Activated T-cell treated with anti-CD3 and anti-CD28 coated beads, Interleukin-2, amount 50 U/mL, for 24 hours (primary cell): ENCODE measurements around the gene CCDC88B.

ENCODE experiments used
- DNase-seq: peaks from one replicate; pipeline ENCODE4 v3.0.0-alpha.2; 2020
- H3K27ac Mint-ChIP-seq: 2 replicates; pipeline ENCODE4 v1.8.0; 2020; ENCODE audit warnings: mild to moderate bottlenecking, mixed read lengths
- H3K27me3 Mint-ChIP-seq: 2 replicates; pipeline ENCODE4 v1.8.0; 2020; ENCODE audit warnings: mixed read lengths
- H3K36me3 Mint-ChIP-seq: 2 replicates; pipeline ENCODE4 v1.8.0; 2020; ENCODE audit warnings: low read depth, mixed read lengths
- H3K4me1 Mint-ChIP-seq: 2 replicates; pipeline ENCODE4 v1.8.0; 2020; ENCODE audit warnings: low read depth, mixed read lengths
- H3K4me3 Mint-ChIP-seq: 2 replicates; pipeline ENCODE4 v1.8.0; 2020; ENCODE audit warnings: mild to moderate bottlenecking, moderate library complexity, mixed read lengths
- H3K9me3 Mint-ChIP-seq: 2 replicates; pipeline ENCODE4 v1.8.0; 2020; ENCODE audit warnings: mixed read lengths

CCDC88B gene

GRCh38 chr11:64339754-64340408, at the start of gene CCDC88B:
Gene CCDC88B, plus strand, starts transcription at chr11:64340204. Its CDS starts 63 bp downstream, at chr11:64340267.
- Mint-ChIP-seq H3K4me1 (peaks cover 53% of the 10 kb centered on the region), H3K27ac (peak within 1 kb of the TSS; percentile 89), H3K36me3 (peaks cover 64% of the 10 kb centered on the region), H3K27me3 (no peaks in the 10 kb centered on the region), H3K4me3 (peak within 1 kb of the TSS; percentile 91), H3K9me3 (no peaks in the 10 kb centered on the region)
- peak; percentile 86 for DNase-seq

DNA sequence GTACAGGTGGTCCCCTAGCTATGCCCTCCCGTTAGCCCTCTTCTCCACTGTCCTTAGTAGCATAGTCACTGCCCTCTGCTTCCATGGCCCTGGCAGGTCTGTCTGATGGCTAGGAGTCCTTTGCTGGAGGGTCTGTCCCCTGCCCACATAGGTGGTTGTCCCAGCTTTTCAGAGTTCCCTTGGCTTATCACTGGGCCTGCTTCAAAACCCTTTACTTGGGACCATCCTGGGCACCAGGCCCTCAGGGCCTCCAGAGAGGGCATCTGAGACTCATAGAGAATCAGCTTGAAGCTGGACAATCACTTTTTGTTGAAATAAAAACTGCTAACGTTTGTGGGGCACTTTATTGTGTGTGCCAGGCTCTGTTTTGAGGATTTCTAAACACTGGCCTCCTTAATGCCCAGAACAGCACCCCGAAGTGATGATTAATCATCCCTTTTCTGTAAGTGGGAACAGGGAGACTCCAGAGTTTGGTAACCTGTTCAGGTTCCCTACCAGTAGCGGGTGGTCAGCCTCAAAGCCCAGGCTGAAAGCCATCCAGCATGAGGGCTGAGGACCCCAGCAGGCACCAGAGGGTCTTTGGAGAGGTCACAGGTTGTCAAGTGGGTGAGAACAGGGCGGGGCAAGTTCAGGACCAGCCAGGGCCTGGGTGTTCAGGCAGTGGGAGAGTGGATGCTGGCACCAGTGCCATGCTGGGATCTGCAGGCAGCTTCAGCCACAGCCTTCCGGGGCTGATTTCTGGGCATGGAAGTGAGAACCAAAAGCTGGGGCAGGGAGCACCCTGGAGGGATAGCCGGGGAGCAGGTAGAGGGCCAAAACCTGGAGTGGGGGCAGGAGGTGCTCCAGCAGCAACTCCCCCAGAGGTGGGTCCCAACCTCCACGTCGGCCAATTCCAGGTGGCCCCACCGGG, 49.4 kb upstream of the CCDC88B start:
- H3K4me1 Mint-ChIP-seq, result peaks cover 13% of the 10 kb centered on the region
- H3K27me3 Mint-ChIP-seq, result peaks cover 43% of the 10 kb centered on the region
- H3K4me3 Mint-ChIP-seq, result no peak overlapping the region
- H3K27ac Mint-ChIP-seq, result no peak overlapping the region
- H3K9me3 Mint-ChIP-seq, result no peaks in the 10 kb centered on the region
- no peaks in the 10 kb centered on the region for H3K36me3 Mint-ChIP-seq
- no peak for DNase-seq

DNA sequence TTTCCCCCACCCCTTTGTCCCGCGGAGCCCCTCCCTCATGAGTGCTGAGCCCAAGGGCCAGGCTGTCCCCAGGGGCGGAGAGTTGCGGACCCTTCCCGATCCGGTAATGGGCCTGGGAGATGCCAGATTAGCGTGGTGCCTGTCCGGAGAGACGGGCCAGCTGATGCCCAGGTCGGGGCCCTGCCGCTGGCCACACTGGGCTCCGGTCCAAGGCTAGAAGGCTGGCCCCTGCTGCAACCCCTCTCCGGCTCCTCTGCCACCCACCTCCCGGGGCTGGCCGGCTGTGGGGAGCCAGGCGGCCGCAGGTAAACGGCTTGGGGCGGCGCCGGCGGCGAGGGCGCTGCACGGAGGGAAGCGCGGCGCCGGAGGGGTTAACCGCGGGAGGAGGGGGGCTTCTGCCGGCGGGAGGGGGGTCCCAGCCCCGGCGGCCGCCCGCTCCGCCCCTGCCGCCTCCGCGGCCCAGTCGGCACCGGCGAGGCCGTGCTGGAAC, 48.7 kb upstream of the CCDC88B start, which contains the start of gene KCNK4:
Gene KCNK4 (plus strand): TSS at position 41 of the 490 bp plus-strand sequence. CDS start 1,717 bp downstream, outside the sequence.
- H3K4me1 Mint-ChIP-seq, result peaks cover 11% of the 10 kb centered on the region
- H3K27me3 Mint-ChIP-seq, result peaks cover 50% of the 10 kb centered on the region
- no peak within 1 kb of the TSS for H3K4me3 Mint-ChIP-seq
- no peak for DNase-seq
- H3K36me3 Mint-ChIP-seq, result no peaks in the 10 kb centered on the region
- H3K9me3 Mint-ChIP-seq, result no peaks in the 10 kb centered on the region
- no peak within 1 kb of the TSS for H3K27ac Mint-ChIP-seq

DNA sequence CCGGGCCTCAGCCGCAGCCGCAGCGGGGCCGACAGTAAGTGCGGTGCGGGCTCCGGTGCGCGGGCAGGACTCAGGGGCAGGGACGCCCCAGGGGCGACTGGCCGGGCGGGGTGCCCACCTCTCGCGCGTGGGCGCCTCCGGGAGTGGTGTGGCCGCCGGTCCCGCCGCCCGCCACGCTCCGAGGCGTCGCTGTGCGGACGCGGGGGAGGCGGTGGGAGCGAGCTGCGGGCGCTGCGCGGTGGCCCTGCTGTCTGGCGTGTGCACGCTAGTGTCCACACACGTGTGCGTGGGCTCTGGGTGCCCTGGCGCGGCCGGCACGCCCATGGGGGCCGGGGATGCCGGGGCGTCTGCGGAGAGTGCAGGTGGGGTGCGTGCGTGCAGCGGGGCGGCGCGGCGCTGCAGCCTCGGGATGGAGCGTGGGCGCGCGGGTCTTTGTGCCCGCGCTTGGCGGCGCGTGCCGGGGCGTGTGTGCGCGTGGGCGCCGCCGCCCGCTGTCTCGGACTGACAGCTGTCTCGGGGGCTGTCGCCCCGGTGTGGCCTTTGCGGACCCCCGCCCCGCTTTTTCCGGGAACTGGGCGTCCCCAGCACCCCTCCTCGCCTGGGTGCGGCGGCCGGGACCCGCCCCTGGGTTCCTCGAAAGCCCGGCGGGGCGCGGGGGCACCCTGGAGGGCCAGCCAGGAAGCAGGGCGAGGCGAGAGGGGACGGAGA, 48.1 kb upstream of the CCDC88B start:
- DNase-seq, result peak; percentile 46
- peaks cover 56% of the 10 kb centered on the region for H3K27me3 Mint-ChIP-seq

GRCh38 chr11:64292460-64293254, 47.3 kb upstream of the CCDC88B start:
- H3K27ac Mint-ChIP-seq, result no peak overlapping the region
- DNase-seq, result no peak
- no peaks in the 10 kb centered on the region for H3K9me3 Mint-ChIP-seq
- H3K36me3 Mint-ChIP-seq, result no peaks in the 10 kb centered on the region
- H3K4me1 Mint-ChIP-seq, result peaks cover 7% of the 10 kb centered on the region
- H3K4me3 Mint-ChIP-seq, result peak overlapping the region; percentile 47
- peaks cover 63% of the 10 kb centered on the region for H3K27me3 Mint-ChIP-seq

More for the DNA sequence above, 48.1 kb upstream of the CCDC88B start:
- Mint-ChIP-seq H3K4me3 (peak overlapping the region; percentile 47), H3K9me3 (no peaks in the 10 kb centered on the region), H3K4me1 (peaks cover 5% of the 10 kb centered on the region), H3K27ac (no peak overlapping the region), H3K36me3 (no peaks in the 10 kb centered on the region)

GRCh38 chr11:64294774-64295173, 45.2 kb upstream of the CCDC88B start:
- no peak overlapping the region for H3K27ac Mint-ChIP-seq
- H3K27me3 Mint-ChIP-seq, result peaks cover 84% of the 10 kb centered on the region
- H3K36me3 Mint-ChIP-seq, result no peaks in the 10 kb centered on the region
- no peak for DNase-seq
- peaks cover 12% of the 10 kb centered on the region for H3K4me1 Mint-ChIP-seq
- no peaks in the 10 kb centered on the region for H3K9me3 Mint-ChIP-seq
- no peak overlapping the region for H3K4me3 Mint-ChIP-seq

DNA sequence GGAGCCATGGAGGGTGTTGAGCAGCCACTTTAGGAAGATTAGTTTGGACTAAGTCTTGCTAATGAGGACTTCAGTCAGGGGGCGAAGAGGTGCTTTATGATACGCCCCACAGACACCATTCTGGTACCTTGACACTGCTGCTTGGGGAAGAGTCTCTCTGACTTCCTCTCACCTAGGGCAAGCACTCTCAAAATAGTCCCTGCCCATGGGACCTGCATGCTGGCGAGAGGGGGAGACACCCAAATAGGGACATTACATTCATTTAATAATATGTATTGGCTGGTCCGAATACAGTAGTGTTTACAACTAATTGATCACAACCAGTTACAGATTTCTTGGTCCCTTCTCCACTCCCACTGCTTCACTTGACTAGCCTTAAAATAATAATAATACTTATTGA, 44.2 kb upstream of the CCDC88B start:
- H3K27me3 Mint-ChIP-seq, result peaks cover 88% of the 10 kb centered on the region
- no peaks in the 10 kb centered on the region for H3K36me3 Mint-ChIP-seq
- H3K4me1 Mint-ChIP-seq, result peaks cover 19% of the 10 kb centered on the region
- no peaks in the 10 kb centered on the region for H3K9me3 Mint-ChIP-seq
- no peak overlapping the region for H3K27ac Mint-ChIP-seq
- no peak overlapping the region for H3K4me3 Mint-ChIP-seq
- no peak for DNase-seq

- Mint-ChIP-seq H3K9me3 (no peaks in the 10 kb centered on the region), H3K4me1 (peaks cover 22% of the 10 kb centered on the region), H3K27ac (no peak overlapping the region), H3K36me3 (no peaks in the 10 kb centered on the region), H3K4me3 (no peak overlapping the region), H3K27me3 (peaks cover 87% of the 10 kb centered on the region)
- DNase-seq, result no peak
These were observed 43.8 kb upstream of the CCDC88B start for GRCh38 chr11:64296236-64296635.

DNA sequence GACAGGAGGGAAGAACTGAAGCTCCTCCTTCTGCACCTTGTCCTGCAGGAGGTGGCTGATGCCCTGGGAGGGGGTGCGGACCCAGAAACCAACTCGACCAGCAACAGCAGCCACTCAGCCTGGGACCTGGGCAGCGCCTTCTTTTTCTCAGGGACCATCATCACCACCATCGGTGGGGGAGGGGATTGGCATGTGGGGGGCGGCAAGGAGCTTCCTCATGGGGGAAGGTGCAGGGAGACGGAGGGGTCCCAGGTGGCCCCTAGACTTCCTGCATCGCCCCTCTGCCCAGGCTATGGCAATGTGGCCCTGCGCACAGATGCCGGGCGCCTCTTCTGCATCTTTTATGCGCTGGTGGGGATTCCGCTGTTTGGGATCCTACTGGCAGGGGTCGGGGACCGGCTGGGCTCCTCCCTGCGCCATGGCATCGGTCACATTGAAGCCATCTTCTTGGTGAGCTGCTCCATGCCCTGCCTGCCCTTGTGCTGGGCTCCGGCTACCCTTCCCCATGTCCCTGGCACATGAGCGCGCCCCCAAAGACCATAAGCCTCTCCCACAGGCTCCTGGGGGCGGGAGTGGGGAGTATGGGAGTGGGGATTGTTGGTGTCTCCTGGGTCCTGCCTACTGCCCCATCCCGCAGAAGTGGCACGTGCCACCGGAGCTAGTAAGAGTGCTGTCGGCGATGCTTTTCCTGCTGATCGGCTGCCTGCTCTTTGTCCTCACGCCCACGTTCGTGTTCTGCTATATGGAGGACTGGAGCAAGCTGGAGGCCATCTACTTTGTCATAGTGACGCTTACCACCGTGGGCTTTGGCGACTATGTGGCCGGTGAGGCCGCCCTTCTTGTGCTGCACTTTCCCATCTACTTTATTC, 42.9 kb upstream of the CCDC88B start:
- no peak for DNase-seq
- Mint-ChIP-seq H3K27ac (no peak overlapping the region), H3K4me3 (no peak overlapping the region), H3K9me3 (no peaks in the 10 kb centered on the region), H3K36me3 (no peaks in the 10 kb centered on the region), H3K4me1 (peaks cover 22% of the 10 kb centered on the region), H3K27me3 (peaks cover 92% of the 10 kb centered on the region)

DNA sequence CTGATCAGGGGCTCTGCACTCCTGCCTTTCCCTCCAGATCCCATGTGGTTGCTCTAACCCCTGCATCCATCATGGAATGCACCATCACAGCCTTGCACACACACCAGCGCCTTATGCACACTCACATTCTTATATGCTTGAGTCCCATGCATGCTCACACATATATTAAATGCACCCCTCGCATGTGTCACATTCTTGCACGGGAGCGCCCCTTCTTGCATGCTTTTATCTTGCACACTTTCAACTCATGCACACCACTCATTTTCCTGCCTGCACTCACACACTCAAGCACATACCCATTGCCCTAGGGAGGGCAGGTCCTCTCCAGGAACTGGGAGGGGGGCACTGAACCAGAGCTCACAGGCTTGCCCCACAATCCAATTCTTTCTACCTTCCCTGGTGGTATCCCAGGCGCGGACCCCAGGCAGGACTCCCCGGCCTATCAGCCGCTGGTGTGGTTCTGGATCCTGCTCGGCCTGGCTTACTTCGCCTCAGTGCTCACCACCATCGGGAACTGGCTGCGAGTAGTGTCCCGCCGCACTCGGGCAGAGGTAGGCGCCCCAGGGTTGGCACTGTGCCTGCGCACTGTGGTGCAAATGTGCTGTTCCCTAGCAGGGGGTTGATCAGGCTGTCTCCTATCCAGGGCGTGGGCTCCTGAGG, 42.2 kb upstream of the CCDC88B start:
- Mint-ChIP-seq H3K4me1 (peaks cover 22% of the 10 kb centered on the region), H3K9me3 (no peaks in the 10 kb centered on the region), H3K27me3 (peaks cover 87% of the 10 kb centered on the region), H3K4me3 (no peak overlapping the region), H3K27ac (no peak overlapping the region), H3K36me3 (no peaks in the 10 kb centered on the region)
- no peak for DNase-seq

DNA sequence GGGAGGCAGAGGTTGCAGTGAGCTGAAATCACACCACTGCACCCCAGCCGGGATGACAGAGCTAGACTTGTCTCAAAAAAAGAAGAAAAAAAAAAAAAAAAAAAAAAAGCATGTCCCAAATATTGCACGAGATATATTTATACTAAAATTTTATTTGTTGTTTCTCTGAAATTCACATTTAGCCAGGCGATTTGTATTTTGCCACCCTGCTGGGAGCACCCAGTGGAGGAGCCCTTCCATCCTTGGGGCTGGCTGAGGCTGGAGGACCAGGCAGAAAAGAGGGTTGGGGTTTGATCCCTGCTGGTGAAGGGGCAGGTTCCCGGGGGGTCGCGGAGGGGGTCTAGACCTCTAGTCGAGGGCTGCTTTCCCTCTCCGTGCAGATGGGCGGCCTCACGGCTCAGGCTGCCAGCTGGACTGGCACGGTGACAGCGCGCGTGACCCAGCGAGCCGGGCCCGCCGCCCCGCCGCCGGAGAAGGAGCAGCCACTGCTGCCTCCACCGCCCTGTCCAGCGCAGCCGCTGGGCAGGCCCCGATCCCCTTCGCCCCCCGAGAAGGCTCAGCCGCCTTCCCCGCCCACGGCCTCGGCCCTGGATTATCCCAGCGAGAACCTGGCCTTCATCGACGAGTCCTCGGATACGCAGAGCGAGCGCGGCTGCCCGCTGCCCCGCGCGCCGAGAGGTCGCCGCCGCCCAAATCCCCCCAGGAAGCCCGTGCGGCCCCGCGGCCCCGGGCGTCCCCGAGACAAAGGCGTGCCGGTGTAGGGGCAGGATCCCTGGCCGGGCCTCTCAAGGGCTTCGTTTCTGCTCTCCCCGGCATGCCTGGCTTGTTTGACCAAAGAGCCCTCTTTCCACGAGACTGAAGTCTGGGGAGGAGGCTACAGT, 40.8 kb upstream of the CCDC88B start:
- peak overlapping the region; percentile 54 for H3K4me3 Mint-ChIP-seq
- H3K36me3 Mint-ChIP-seq, result no peaks in the 10 kb centered on the region
- no peak for DNase-seq
- no peaks in the 10 kb centered on the region for H3K9me3 Mint-ChIP-seq
- peaks cover 28% of the 10 kb centered on the region for H3K4me1 Mint-ChIP-seq
- H3K27me3 Mint-ChIP-seq, result peaks cover 76% of the 10 kb centered on the region
- no peak overlapping the region for H3K27ac Mint-ChIP-seq
